ENCODE data around the gene ZNF688.

Gene ZNF688

GRCh38 chr16:30606004-30606403 lies 34.5 kb upstream of the ZNF688 start:
- peaks cover 36% of the 10 kb centered on the region for H3K36me3 ChIP-seq (ENCODE audit: insufficient read depth, low read length)
- no peak for TF ChIP-seq FOXP2 (optimal IDR thresholded peaks at IDR 0.05; ENCODE audit: control extremely low read depth, extremely low read length, insufficient read depth)
- no peak for TF ChIP-seq POLR2AphosphoS5 (IDR thresholded peaks at IDR 0.05; ENCODE audit: borderline replicate concordance, low read depth, low read length)
- TF ChIP-seq EZH2 (IDR thresholded peaks at IDR 0.05) = no peak

GRCh38 chr16:30605158-30605557 lies 33.6 kb upstream of the ZNF688 start:
- no peak overlapping the region for H3K27ac ChIP-seq
- no peaks in the 10 kb centered on the region for H3K9me3 ChIP-seq (ENCODE audit: low read depth, low read length)
- no peak overlapping the region for H3K4me3 ChIP-seq
- no peak overlapping the region for H3K9ac ChIP-seq (ENCODE audit: insufficient read length)
- H3K36me3 ChIP-seq (ENCODE audit: insufficient read depth, low read length) = peaks cover 36% of the 10 kb centered on the region
- TF ChIP-seq POLR2AphosphoS5 (IDR thresholded peaks at IDR 0.05; ENCODE audit: borderline replicate concordance, low read depth, low read length) (no peak), FOXP2 (optimal IDR thresholded peaks at IDR 0.05; ENCODE audit: control extremely low read depth, extremely low read length, insufficient read depth) (no peak), EZH2 (IDR thresholded peaks at IDR 0.05) (no peak)
- no peak for DNase-seq (ENCODE audit: low read depth, low spot score)

More at GRCh38 chr16:30606004-30606403, 34.5 kb upstream of the ZNF688 start:
- H3K4me3 ChIP-seq = no peak overlapping the region
- H3K9me3 ChIP-seq (ENCODE audit: low read depth, low read length) = no peaks in the 10 kb centered on the region
- DNase-seq (ENCODE audit: low read depth, low spot score) = no peak
- no peak overlapping the region for H3K9ac ChIP-seq (ENCODE audit: insufficient read length)
- H3K27ac ChIP-seq = no peak overlapping the region

- H3K36me3 ChIP-seq (ENCODE audit: insufficient read depth, low read length) = peaks cover 36% of the 10 kb centered on the region
- H3K9ac ChIP-seq (ENCODE audit: insufficient read length) = no peak overlapping the region
- TF ChIP-seq FOXP2 (optimal IDR thresholded peaks at IDR 0.05; ENCODE audit: control extremely low read depth, extremely low read length, insufficient read depth) = no peak
- TF ChIP-seq POLR2AphosphoS5 (IDR thresholded peaks at IDR 0.05; ENCODE audit: borderline replicate concordance, low read depth, low read length) = no peak
- no peak for TF ChIP-seq EZH2 (IDR thresholded peaks at IDR 0.05)
- H3K27ac ChIP-seq = no peak overlapping the region
- no peak overlapping the region for H3K4me3 ChIP-seq
- DNase-seq (ENCODE audit: low read depth, low spot score) = no peak
- no peaks in the 10 kb centered on the region for H3K9me3 ChIP-seq (ENCODE audit: low read depth, low read length)
Measured at GRCh38 chr16:30604316-30604947, 32.9 kb upstream of the ZNF688 start.

- TF ChIP-seq EZH2 (IDR thresholded peaks at IDR 0.05) (no peak), FOXP2 (optimal IDR thresholded peaks at IDR 0.05; ENCODE audit: control extremely low read depth, extremely low read length, insufficient read depth) (no peak), POLR2AphosphoS5 (IDR thresholded peaks at IDR 0.05; ENCODE audit: borderline replicate concordance, low read depth, low read length) (no peak)
- H3K4me3 ChIP-seq = no peak overlapping the region
- H3K36me3 ChIP-seq (ENCODE audit: insufficient read depth, low read length) = peaks cover 36% of the 10 kb centered on the region
- H3K27ac ChIP-seq = no peak overlapping the region
- no peaks in the 10 kb centered on the region for H3K9me3 ChIP-seq (ENCODE audit: low read depth, low read length)
- no peak for DNase-seq (ENCODE audit: low read depth, low spot score)
- H3K9ac ChIP-seq (ENCODE audit: insufficient read length) = no peak overlapping the region
Measured at GRCh38 chr16:30603945-30604315, 32.4 kb upstream of the ZNF688 start.

DNA sequence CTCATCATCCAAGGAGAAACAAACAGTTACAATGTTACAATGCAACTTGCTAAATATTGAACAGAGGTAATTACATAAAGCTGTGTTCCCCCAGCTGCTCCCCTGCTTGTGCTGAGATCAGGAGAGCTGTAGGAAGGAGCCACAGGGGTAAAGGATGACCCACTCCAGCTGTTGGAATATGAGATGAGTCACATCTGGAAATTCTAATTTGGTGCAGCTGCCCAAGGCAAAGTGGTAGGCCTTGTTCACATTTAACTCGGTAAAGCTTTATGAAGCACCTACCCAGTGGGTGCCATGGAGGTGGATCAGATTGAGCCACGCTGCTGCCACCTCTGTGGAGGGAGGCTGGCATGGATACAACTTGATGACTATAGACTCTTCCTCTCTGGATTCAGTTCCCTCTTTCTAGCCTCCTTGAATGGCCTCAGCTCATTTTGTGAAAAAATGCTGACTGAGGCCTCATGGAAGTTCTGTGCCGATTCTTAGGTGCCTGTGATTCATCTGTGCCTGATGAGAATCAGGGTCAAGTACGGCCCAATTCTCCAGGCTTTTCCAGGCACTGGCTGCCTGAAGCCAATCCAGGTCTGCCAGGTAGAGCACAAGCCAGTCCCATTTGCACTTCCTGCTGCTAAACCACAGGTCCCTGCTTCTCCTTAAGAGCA lies 31.2 kb upstream of the ZNF688 start:
- Histone ChIP-seq H3K9me3 (ENCODE audit: low read depth, low read length) (no peaks in the 10 kb centered on the region), H3K9ac (ENCODE audit: insufficient read length) (peak overlapping the region; percentile 14), H3K4me3 (0 out of 2 replicates have a peak overlapping the region, but pooled peaks have one; percentile 17), H3K36me3 (ENCODE audit: insufficient read depth, low read length) (peaks cover 27% of the 10 kb centered on the region), H3K27ac (peak overlapping the region; percentile 78)
- no peak for DNase-seq (ENCODE audit: low read depth, low spot score)
- TF ChIP-seq FOXP2 (optimal IDR thresholded peaks at IDR 0.05; ENCODE audit: control extremely low read depth, extremely low read length, insufficient read depth) (no peak), EZH2 (IDR thresholded peaks at IDR 0.05) (no peak), POLR2AphosphoS5 (IDR thresholded peaks at IDR 0.05; ENCODE audit: borderline replicate concordance, low read depth, low read length) (no peak)

DNA sequence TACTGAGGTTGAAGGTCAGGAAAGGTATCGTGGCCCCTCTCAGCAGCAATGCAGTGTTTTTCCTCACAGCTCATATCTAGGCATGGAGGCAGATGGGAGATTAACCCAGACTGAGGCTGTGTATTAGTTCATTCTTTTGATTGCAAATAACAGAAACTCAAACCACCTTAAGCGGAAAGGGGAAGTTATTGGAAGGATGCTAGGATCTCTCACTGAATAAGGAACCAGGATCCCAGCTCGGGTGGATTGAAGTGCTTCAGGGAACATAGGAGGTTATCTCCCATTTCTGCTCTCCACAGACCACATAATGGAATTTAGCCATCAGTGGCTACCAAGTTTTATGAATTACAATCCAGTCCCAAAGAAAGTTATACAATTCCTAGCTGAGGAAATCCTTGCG lies 30.5 kb upstream of the ZNF688 start:
- peaks cover 22% of the 10 kb centered on the region for H3K36me3 ChIP-seq (ENCODE audit: insufficient read depth, low read length)
- TF ChIP-seq FOXP2 (optimal IDR thresholded peaks at IDR 0.05; ENCODE audit: control extremely low read depth, extremely low read length, insufficient read depth) = no peak
- TF ChIP-seq EZH2 (IDR thresholded peaks at IDR 0.05) = no peak
- TF ChIP-seq POLR2AphosphoS5 (IDR thresholded peaks at IDR 0.05; ENCODE audit: borderline replicate concordance, low read depth, low read length) = no peak
- peak overlapping the region; percentile 15 for H3K27ac ChIP-seq
- no peak overlapping the region for H3K4me3 ChIP-seq
- no peak overlapping the region for H3K9ac ChIP-seq (ENCODE audit: insufficient read length)
- no peak for DNase-seq (ENCODE audit: low read depth, low spot score)
- no peaks in the 10 kb centered on the region for H3K9me3 ChIP-seq (ENCODE audit: low read depth, low read length)

- peaks cover 22% of the 10 kb centered on the region for H3K36me3 ChIP-seq (ENCODE audit: insufficient read depth, low read length)
- no peak for TF ChIP-seq EZH2 (IDR thresholded peaks at IDR 0.05)
- TF ChIP-seq POLR2AphosphoS5 (IDR thresholded peaks at IDR 0.05; ENCODE audit: borderline replicate concordance, low read depth, low read length) = no peak
- TF ChIP-seq FOXP2 (optimal IDR thresholded peaks at IDR 0.05; ENCODE audit: control extremely low read depth, extremely low read length, insufficient read depth) = no peak
- DNase-seq (ENCODE audit: low read depth, low spot score) = no peak
Measured at GRCh38 chr16:30600929-30601328, 29.4 kb upstream of the ZNF688 start.

GRCh38 chr16:30600215-30600614 lies 28.7 kb upstream of the ZNF688 start:
- H3K9ac ChIP-seq (ENCODE audit: insufficient read length) = no peak overlapping the region
- TF ChIP-seq POLR2AphosphoS5 (IDR thresholded peaks at IDR 0.05; ENCODE audit: borderline replicate concordance, low read depth, low read length) = no peak
- TF ChIP-seq FOXP2 (optimal IDR thresholded peaks at IDR 0.05; ENCODE audit: control extremely low read depth, extremely low read length, insufficient read depth) = no peak
- TF ChIP-seq EZH2 (IDR thresholded peaks at IDR 0.05) = no peak
- H3K36me3 ChIP-seq (ENCODE audit: insufficient read depth, low read length) = peaks cover 18% of the 10 kb centered on the region
- no peak for DNase-seq (ENCODE audit: low read depth, low spot score)
- no peak overlapping the region for H3K27ac ChIP-seq
- no peaks in the 10 kb centered on the region for H3K9me3 ChIP-seq (ENCODE audit: low read depth, low read length)
- H3K4me3 ChIP-seq = no peak overlapping the region

More at GRCh38 chr16:30600929-30601328, 29.4 kb upstream of the ZNF688 start:
- H3K27ac ChIP-seq = no peak overlapping the region
- no peak overlapping the region for H3K4me3 ChIP-seq
- no peak overlapping the region for H3K9ac ChIP-seq (ENCODE audit: insufficient read length)
- no peaks in the 10 kb centered on the region for H3K9me3 ChIP-seq (ENCODE audit: low read depth, low read length)

All from SK-N-MC (cell line).